Upper lobe of left lung (tissue), 4 donors: Measurements from ENCODE around the gene GALNT14.

Experiments
- CTCF ChIP-seq, 6 experiments: fragments of 450-650 bp in 4 of 6; fragments of 200-600 bp in 2 of 6; sonication (generic) in 2 of 6; IDR thresholded peaks; one replicate each; pipeline ENCODE4 v1.5.1; 2016 to 2019; ENCODE audit warnings: antibody characterized with exemption in 6 of 6
- EP300 ChIP-seq, 4 donors: sonication (generic); formaldehyde crosslinking; IDR thresholded peaks; one replicate each; pipeline ENCODE4 v1.5.1; 2017; ENCODE audit warnings: antibody characterized with exemption in 4 of 4, control low read depth in 2 of 4
- POLR2A ChIP-seq, 4 donors: fragments of 450-650 bp; IDR thresholded peaks; one replicate each; pipeline ENCODE4 v1.5.1; 2016 to 2017; ENCODE audit warnings: antibody characterized with exemption in 4 of 4, mild to moderate bottlenecking in 2 of 4
- POLR2AphosphoS5 ChIP-seq, 2 donors: sonication (generic); formaldehyde crosslinking; IDR thresholded peaks; one replicate each; pipeline ENCODE4 v1.5.1; 2017; ENCODE audit warnings: antibody characterized with exemption in 2 of 2

GRCh38 chr2:30992781-30993180 is 145.5 kb downstream of the GALNT14 start:
- no peak for TF ChIP-seq CTCF (IDR thresholded peaks at IDR 0.05)
- no peak for TF ChIP-seq POLR2AphosphoS5 (IDR thresholded peaks at IDR 0.05)
- TF ChIP-seq POLR2A (IDR thresholded peaks at IDR 0.05), result no peak
- TF ChIP-seq EP300 (IDR thresholded peaks at IDR 0.05), result no peak
